ENCODE data around the gene GGT7.
"Not testable (repeated sequence)": the region's sequence is repeated elsewhere in the genome, so short reads cannot be mapped to it uniquely, and the experiment has no call there.

The GGT7 gene

GRCh38 chr20:34883087-34883688 is 10.5 kb upstream of the GGT7 start:
- DNase-seq (ENCODE audit: low spot score): no peak

- DNase-seq (ENCODE audit: low spot score): no peak
Measured at GRCh38 chr20:34881689-34882088, 9.0 kb upstream of the GGT7 start.

GRCh38 chr20:34880971-34881370 is 8.3 kb upstream of the GGT7 start:
- DNase-seq (ENCODE audit: low spot score): not testable (repeated sequence)

- peak; percentile 82 for DNase-seq (ENCODE audit: low spot score)
Measured at GRCh38 chr20:34880215-34880850, 7.7 kb upstream of the GGT7 start.

- no peak for DNase-seq (ENCODE audit: low spot score)
Measured at GRCh38 chr20:34876406-34877282, 4.0 kb upstream of the GGT7 start, which contains the start of gene ACSS2. ACSS2 (plus strand) TSS chr20:34876612; CDS start chr20:34876646, 34 bp downstream.

- peak; percentile 97 for DNase-seq (ENCODE audit: low spot score)
Measured at GRCh38 chr20:34875642-34876405, 3.2 kb upstream of the GGT7 start.

- peak; percentile 89 for DNase-seq (ENCODE audit: low spot score)
Measured at GRCh38 chr20:34874094-34874654, 1.5 kb upstream of the GGT7 start.

- DNase-seq (ENCODE audit: low spot score): no peak
Measured at GRCh38 chr20:34873583-34874093, 982 bp upstream of the GGT7 start.

- no peak for DNase-seq (ENCODE audit: low spot score)
Measured at GRCh38 chr20:34871966-34872621, 562 bp downstream of the GGT7 start.

- DNase-seq (ENCODE audit: low spot score): no peak
Measured at GRCh38 chr20:34871320-34871926, 1.2 kb downstream of the GGT7 start.

GRCh38 chr20:34864216-34864615 is 8.4 kb downstream of the GGT7 start:
- DNase-seq (ENCODE audit: low spot score): no peak

GRCh38 chr20:34863421-34863965 is 9.2 kb downstream of the GGT7 start:
- DNase-seq (ENCODE audit: low spot score): no peak

- DNase-seq (ENCODE audit: low spot score): no peak
Measured at GRCh38 chr20:34862724-34863123, 9.9 kb downstream of the GGT7 start.

GRCh38 chr20:34861386-34862084 is 11.1 kb downstream of the GGT7 start:
- DNase-seq (ENCODE audit: low spot score): no peak

- no peak for DNase-seq (ENCODE audit: low spot score)
Measured at GRCh38 chr20:34859826-34860545, 12.7 kb downstream of the GGT7 start.

- DNase-seq (ENCODE audit: low spot score): no peak
Measured at GRCh38 chr20:34859367-34859766, 13.3 kb downstream of the GGT7 start.

- no peak for DNase-seq (ENCODE audit: low spot score)
Measured at GRCh38 chr20:34852298-34852697, 20.4 kb downstream of the GGT7 start.

- DNase-seq (ENCODE audit: low spot score): no peak
Measured at GRCh38 chr20:34850969-34851368, 21.7 kb downstream of the GGT7 start.

GRCh38 chr20:34849778-34850177 is 22.9 kb downstream of the GGT7 start:
- no peak for DNase-seq (ENCODE audit: low spot score)

All from globus pallidus (tissue), 1 donor.